Measurements from ENCODE around the gene RYK.
A peak's percentile ranks its signal among the peaks of the same experiment; 100 is the strongest.
"Not testable (repeated sequence)": the region's sequence is repeated elsewhere in the genome, so short reads cannot be mapped to it uniquely, and the experiment has no call there.

RYK gene

GRCh38 chr3:134281912-134282658 is 31.4 kb upstream of the RYK start:
- H3K9ac ChIP-seq (ENCODE audit: low read length), result no peak overlapping the region
- H3K9me3 ChIP-seq (ENCODE audit: low read length), result no peaks in the 10 kb centered on the region
- no peaks in the 10 kb centered on the region for H3K27me3 ChIP-seq (ENCODE audit: control insufficient read depth in 1 of 2, insufficient read depth in 2 of 2, low read length in 2 of 2)
- no peaks in the 10 kb centered on the region for H3K4me1 ChIP-seq (ENCODE audit: insufficient read depth, low read length)
- H3K4me3 ChIP-seq (ENCODE audit: low read depth in 1 of 2, low read length in 2 of 2), result no peak overlapping the region
- no peaks in the 10 kb centered on the region for H3K36me3 ChIP-seq (ENCODE audit: insufficient read depth, low read length)
- H3K27ac ChIP-seq (ENCODE audit: low read depth, low read length), result peak overlapping the region; percentile 25

- Histone ChIP-seq H3K27me3 (ENCODE audit: control insufficient read depth in 1 of 2, insufficient read depth in 2 of 2, low read length in 2 of 2) (no peaks in the 10 kb centered on the region), H3K4me1 (ENCODE audit: insufficient read depth, low read length) (no peaks in the 10 kb centered on the region), H3K9ac (ENCODE audit: low read length) (no peak overlapping the region), H3K36me3 (ENCODE audit: insufficient read depth, low read length) (no peaks in the 10 kb centered on the region), H3K9me3 (ENCODE audit: low read length) (no peaks in the 10 kb centered on the region), H3K27ac (ENCODE audit: low read depth, low read length) (no peak overlapping the region), H3K4me3 (ENCODE audit: low read depth in 1 of 2, low read length in 2 of 2) (no peak overlapping the region)
Measured at GRCh38 chr3:134279466-134279865, 28.8 kb upstream of the RYK start.

- Histone ChIP-seq H3K9me3 (ENCODE audit: low read length) (no peaks in the 10 kb centered on the region), H3K4me3 (ENCODE audit: low read depth in 1 of 2, low read length in 2 of 2) (no peak overlapping the region), H3K4me1 (ENCODE audit: insufficient read depth, low read length) (no peaks in the 10 kb centered on the region), H3K36me3 (ENCODE audit: insufficient read depth, low read length) (no peaks in the 10 kb centered on the region), H3K9ac (ENCODE audit: low read length) (no peak overlapping the region), H3K27me3 (ENCODE audit: control insufficient read depth in 1 of 2, insufficient read depth in 2 of 2, low read length in 2 of 2) (no peaks in the 10 kb centered on the region), H3K27ac (ENCODE audit: low read depth, low read length) (no peak overlapping the region)
Measured at GRCh38 chr3:134277066-134277660, 26.5 kb upstream of the RYK start.

- H3K27me3 ChIP-seq (ENCODE audit: control insufficient read depth in 1 of 2, insufficient read depth in 2 of 2, low read length in 2 of 2), result no peaks in the 10 kb centered on the region
- H3K27ac ChIP-seq (ENCODE audit: low read depth, low read length), result no peak overlapping the region
- H3K9ac ChIP-seq (ENCODE audit: low read length), result no peak overlapping the region
- H3K36me3 ChIP-seq (ENCODE audit: insufficient read depth, low read length), result no peaks in the 10 kb centered on the region
- H3K9me3 ChIP-seq (ENCODE audit: low read length), result no peaks in the 10 kb centered on the region
- H3K4me1 ChIP-seq (ENCODE audit: insufficient read depth, low read length), result no peaks in the 10 kb centered on the region
- no peak overlapping the region for H3K4me3 ChIP-seq (ENCODE audit: low read depth in 1 of 2, low read length in 2 of 2)
Measured at GRCh38 chr3:134276086-134276485, 25.4 kb upstream of the RYK start.

- not testable (repeated sequence) for H3K36me3 ChIP-seq (ENCODE audit: insufficient read depth, low read length); H3K4me1 ChIP-seq (ENCODE audit: insufficient read depth, low read length); H3K27ac ChIP-seq (ENCODE audit: low read depth, low read length); H3K27me3 ChIP-seq (ENCODE audit: control insufficient read depth in 1 of 2, insufficient read depth in 2 of 2, low read length in 2 of 2); H3K4me3 ChIP-seq (ENCODE audit: low read depth in 1 of 2, low read length in 2 of 2); H3K9me3 ChIP-seq (ENCODE audit: low read length); H3K9ac ChIP-seq (ENCODE audit: low read length)
Measured at GRCh38 chr3:134275110-134275509, 24.5 kb upstream of the RYK start.

GRCh38 chr3:134274571-134274970 is 23.9 kb upstream of the RYK start:
- Histone ChIP-seq H3K9ac (ENCODE audit: low read length) (no peak overlapping the region), H3K27ac (ENCODE audit: low read depth, low read length) (no peak overlapping the region), H3K4me3 (ENCODE audit: low read depth in 1 of 2, low read length in 2 of 2) (no peak overlapping the region), H3K27me3 (ENCODE audit: control insufficient read depth in 1 of 2, insufficient read depth in 2 of 2, low read length in 2 of 2) (no peaks in the 10 kb centered on the region), H3K36me3 (ENCODE audit: insufficient read depth, low read length) (no peaks in the 10 kb centered on the region), H3K9me3 (ENCODE audit: low read length) (no peaks in the 10 kb centered on the region), H3K4me1 (ENCODE audit: insufficient read depth, low read length) (no peaks in the 10 kb centered on the region)

GRCh38 chr3:134267996-134268395 is 17.3 kb upstream of the RYK start:
- Histone ChIP-seq H3K9ac (ENCODE audit: low read length) (no peak overlapping the region), H3K36me3 (ENCODE audit: insufficient read depth, low read length) (no peaks in the 10 kb centered on the region), H3K27ac (ENCODE audit: low read depth, low read length) (no peak overlapping the region), H3K27me3 (ENCODE audit: control insufficient read depth in 1 of 2, insufficient read depth in 2 of 2, low read length in 2 of 2) (no peaks in the 10 kb centered on the region), H3K4me3 (ENCODE audit: low read depth in 1 of 2, low read length in 2 of 2) (no peak overlapping the region), H3K4me1 (ENCODE audit: insufficient read depth, low read length) (no peaks in the 10 kb centered on the region), H3K9me3 (ENCODE audit: low read length) (no peaks in the 10 kb centered on the region)

- no peak overlapping the region for H3K27ac ChIP-seq (ENCODE audit: low read depth, low read length)
- no peaks in the 10 kb centered on the region for H3K36me3 ChIP-seq (ENCODE audit: insufficient read depth, low read length)
- H3K4me3 ChIP-seq (ENCODE audit: low read depth in 1 of 2, low read length in 2 of 2), result no peak overlapping the region
- no peaks in the 10 kb centered on the region for H3K9me3 ChIP-seq (ENCODE audit: low read length)
- H3K4me1 ChIP-seq (ENCODE audit: insufficient read depth, low read length), result no peaks in the 10 kb centered on the region
- H3K27me3 ChIP-seq (ENCODE audit: control insufficient read depth in 1 of 2, insufficient read depth in 2 of 2, low read length in 2 of 2), result no peaks in the 10 kb centered on the region
- no peak overlapping the region for H3K9ac ChIP-seq (ENCODE audit: low read length)
Measured at GRCh38 chr3:134260987-134261386, 10.3 kb upstream of the RYK start.

GRCh38 chr3:134258761-134259347 is 8.2 kb upstream of the RYK start:
- no peaks in the 10 kb centered on the region for H3K27me3 ChIP-seq (ENCODE audit: control insufficient read depth in 1 of 2, insufficient read depth in 2 of 2, low read length in 2 of 2)
- H3K4me1 ChIP-seq (ENCODE audit: insufficient read depth, low read length), result peaks cover 7% of the 10 kb centered on the region
- H3K9ac ChIP-seq (ENCODE audit: low read length), result no peak overlapping the region
- H3K27ac ChIP-seq (ENCODE audit: low read depth, low read length), result no peak overlapping the region
- no peak overlapping the region for H3K4me3 ChIP-seq (ENCODE audit: low read depth in 1 of 2, low read length in 2 of 2)
- H3K9me3 ChIP-seq (ENCODE audit: low read length), result no peaks in the 10 kb centered on the region
- no peaks in the 10 kb centered on the region for H3K36me3 ChIP-seq (ENCODE audit: insufficient read depth, low read length)

GRCh38 chr3:134255404-134255803 is 4.7 kb upstream of the RYK start:
- Histone ChIP-seq H3K9ac (ENCODE audit: low read length) (no peak overlapping the region), H3K4me3 (ENCODE audit: low read depth in 1 of 2, low read length in 2 of 2) (no peak overlapping the region), H3K4me1 (ENCODE audit: insufficient read depth, low read length) (peaks cover 23% of the 10 kb centered on the region), H3K9me3 (ENCODE audit: low read length) (no peaks in the 10 kb centered on the region), H3K27ac (ENCODE audit: low read depth, low read length) (no peak overlapping the region), H3K27me3 (ENCODE audit: control insufficient read depth in 1 of 2, insufficient read depth in 2 of 2, low read length in 2 of 2) (no peaks in the 10 kb centered on the region), H3K36me3 (ENCODE audit: insufficient read depth, low read length) (no peaks in the 10 kb centered on the region)

GRCh38 chr3:134253475-134254226 is 3.0 kb upstream of the RYK start:
- H3K4me1 ChIP-seq (ENCODE audit: insufficient read depth, low read length), result peaks cover 32% of the 10 kb centered on the region
- no peaks in the 10 kb centered on the region for H3K36me3 ChIP-seq (ENCODE audit: insufficient read depth, low read length)
- H3K9ac ChIP-seq (ENCODE audit: low read length), result no peak overlapping the region
- H3K27ac ChIP-seq (ENCODE audit: low read depth, low read length), result no peak overlapping the region
- no peaks in the 10 kb centered on the region for H3K9me3 ChIP-seq (ENCODE audit: low read length)
- H3K27me3 ChIP-seq (ENCODE audit: control insufficient read depth in 1 of 2, insufficient read depth in 2 of 2, low read length in 2 of 2), result no peaks in the 10 kb centered on the region
- no peak overlapping the region for H3K4me3 ChIP-seq (ENCODE audit: low read depth in 1 of 2, low read length in 2 of 2)

Data from muscle layer of colon (tissue), 2 donors.